ENCODE measurements around the gene TMC6. TPM values are rescaled to one million over a fixed set of nuclear protein-coding genes. Genes with fewer than 3 reads are reported as not detected.

The TMC6 gene
- total RNA-seq, 1 donor from 2014 or later: 86.4 TPM

DNA sequence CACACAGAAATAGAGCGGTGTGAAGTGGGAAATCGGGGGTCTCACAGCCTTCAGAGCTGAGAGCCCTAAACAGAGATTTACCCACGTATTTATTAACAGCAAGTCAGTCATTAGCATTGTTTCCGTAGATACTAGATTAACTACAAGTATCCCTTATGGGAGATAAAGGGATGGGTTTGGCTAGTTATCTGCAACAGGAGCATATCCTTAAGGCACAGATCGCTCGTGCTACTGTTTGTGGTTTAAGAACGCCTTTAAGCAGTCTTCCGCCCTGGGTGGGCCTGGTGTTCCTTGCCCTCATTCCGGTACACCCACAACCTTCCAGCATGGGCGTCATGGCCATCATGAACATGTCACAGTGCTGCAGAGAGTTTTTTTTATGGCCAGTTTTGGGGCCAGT lies 27.0 kb downstream of the TMC6 start:
- no peak overlapping the region for H3K4me3 Mint-ChIP-seq
- peaks cover 55% of the 10 kb centered on the region for H3K36me3 Mint-ChIP-seq
- H3K27ac Mint-ChIP-seq: no peak overlapping the region
- DNase-seq (ENCODE audit: low spot score in 2 of 2, unreplicated experiment in 2 of 2): no peak
- no peaks in the 10 kb centered on the region for H3K27me3 Mint-ChIP-seq (ENCODE audit: low read depth)
- TF ChIP-seq CTCF (IDR thresholded peaks at IDR 0.05; ENCODE audit: unreplicated experiment): no peak
- H3K4me1 Mint-ChIP-seq: no peaks in the 10 kb centered on the region
- peaks cover 20% of the 10 kb centered on the region for H3K9me3 Mint-ChIP-seq

- TF ChIP-seq CTCF (IDR thresholded peaks at IDR 0.05; ENCODE audit: unreplicated experiment): no peak
- DNase-seq (ENCODE audit: low spot score in 2 of 2, unreplicated experiment in 2 of 2): no peak
- no peak overlapping the region for H3K27ac Mint-ChIP-seq
- H3K27me3 Mint-ChIP-seq (ENCODE audit: low read depth): no peaks in the 10 kb centered on the region
- H3K4me1 Mint-ChIP-seq: no peaks in the 10 kb centered on the region
- H3K9me3 Mint-ChIP-seq: peaks cover 20% of the 10 kb centered on the region
- peaks cover 55% of the 10 kb centered on the region for H3K36me3 Mint-ChIP-seq
- no peak overlapping the region for H3K4me3 Mint-ChIP-seq
These were observed 27.4 kb downstream of the TMC6 start for GRCh38 chr17:78101112-78101511.

DNA sequence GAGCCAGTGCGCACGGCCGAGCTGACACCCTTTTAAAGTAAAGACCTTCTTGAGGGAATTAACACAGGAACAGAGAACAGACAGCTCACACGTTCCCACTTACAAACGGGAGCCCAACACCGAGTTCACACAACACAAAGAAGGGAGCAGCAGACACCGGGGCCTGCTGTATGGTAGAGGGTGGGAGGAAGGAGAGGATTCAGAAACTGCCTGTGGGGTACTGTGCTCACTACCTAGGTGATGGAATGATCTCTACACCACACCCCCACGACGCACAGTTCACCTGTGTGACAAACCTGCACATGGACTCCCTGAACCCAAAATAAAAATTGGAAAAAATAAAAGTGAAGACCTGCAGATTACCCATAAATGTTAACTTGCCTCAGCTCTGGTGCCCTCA lies 32.5 kb downstream of the TMC6 start:
- H3K36me3 Mint-ChIP-seq: peaks cover 65% of the 10 kb centered on the region
- H3K4me3 Mint-ChIP-seq: no peak overlapping the region
- H3K4me1 Mint-ChIP-seq: no peaks in the 10 kb centered on the region
- H3K9me3 Mint-ChIP-seq: peaks cover 13% of the 10 kb centered on the region
- H3K27ac Mint-ChIP-seq: no peak overlapping the region
- DNase-seq (ENCODE audit: low spot score in 2 of 2, unreplicated experiment in 2 of 2): no peak
- H3K27me3 Mint-ChIP-seq (ENCODE audit: low read depth): no peaks in the 10 kb centered on the region
- TF ChIP-seq CTCF (IDR thresholded peaks at IDR 0.05; ENCODE audit: unreplicated experiment): no peak

GRCh38 chr17:78095035-78095434 lies 33.5 kb downstream of the TMC6 start:
- H3K36me3 Mint-ChIP-seq: peaks cover 60% of the 10 kb centered on the region
- no peak overlapping the region for H3K27ac Mint-ChIP-seq
- no peaks in the 10 kb centered on the region for H3K27me3 Mint-ChIP-seq (ENCODE audit: low read depth)
- no peak for DNase-seq (ENCODE audit: low spot score in 2 of 2, unreplicated experiment in 2 of 2)
- no peaks in the 10 kb centered on the region for H3K4me1 Mint-ChIP-seq
- no peak for TF ChIP-seq CTCF (IDR thresholded peaks at IDR 0.05; ENCODE audit: unreplicated experiment)
- peaks cover 8% of the 10 kb centered on the region for H3K9me3 Mint-ChIP-seq
- H3K4me3 Mint-ChIP-seq: no peak overlapping the region

DNA sequence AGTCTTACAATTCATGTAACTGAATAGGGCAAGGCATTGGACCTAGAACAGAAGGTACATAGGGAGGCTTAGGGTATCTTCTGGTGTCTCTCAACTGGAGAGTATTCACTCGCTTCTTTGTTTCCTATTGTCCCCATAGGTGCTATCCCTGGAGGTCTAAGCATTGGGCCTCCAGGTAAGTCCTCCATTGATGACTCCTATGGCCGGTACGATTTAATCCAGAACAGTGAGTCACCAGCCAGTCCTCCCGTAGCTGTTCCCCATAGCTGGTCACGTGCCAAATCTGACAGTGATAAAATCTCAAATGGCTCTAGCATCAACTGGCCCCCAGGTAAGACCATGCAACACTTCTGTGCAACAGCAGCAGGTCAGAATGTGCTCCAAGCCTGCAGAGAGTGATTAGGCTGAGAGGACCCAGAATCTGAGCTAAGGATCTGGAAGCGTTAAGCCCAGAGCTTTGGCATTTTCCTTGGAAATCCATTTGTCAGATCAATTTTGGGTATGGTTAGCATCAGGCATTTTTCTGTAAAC lies 35.7 kb downstream of the TMC6 start:
- Mint-ChIP-seq H3K9me3 (no peaks in the 10 kb centered on the region), H3K4me1 (no peaks in the 10 kb centered on the region), H3K27ac (no peak overlapping the region), H3K27me3 (ENCODE audit: low read depth) (no peaks in the 10 kb centered on the region), H3K4me3 (no peak overlapping the region), H3K36me3 (peaks cover 45% of the 10 kb centered on the region)
- DNase-seq (ENCODE audit: low spot score in 2 of 2, unreplicated experiment in 2 of 2): no peak
- TF ChIP-seq CTCF (IDR thresholded peaks at IDR 0.05; ENCODE audit: unreplicated experiment): no peak

Data from mesothelial cell of epicardium (in vitro differentiated cells).